Effector memory CD4-positive, alpha-beta T cell (primary cell): ENCODE measurements around the gene CARNS1.

Experiments used
- DNase-seq, 3 donors: peaks; one replicate each; pipeline ENCODE4 v3.0.0-alpha.2; 2020
- H3K27ac ChIP-seq: 2 replicates; pipeline ENCODE4 v1.7.0; 2013; ENCODE audit warnings: mild to moderate bottlenecking, low read length, moderate library complexity; ENCODE audit not compliant: insufficient read depth, poor library complexity, severe bottlenecking
- H3K27me3 ChIP-seq: replicated peaks from 2 replicates; pipeline ENCODE4 v1.7.0; 2013; ENCODE audit warnings: mild to moderate bottlenecking, low read length; ENCODE audit not compliant: insufficient read depth, control insufficient read depth, poor library complexity, severe bottlenecking
- H3K36me3 ChIP-seq: 2 replicates; pipeline ENCODE4 v1.7.0; 2013; ENCODE audit warnings: mild to moderate bottlenecking, low read length, moderate library complexity; ENCODE audit not compliant: control insufficient read depth, insufficient read depth
- H3K4me1 ChIP-seq: 2 replicates; pipeline ENCODE4 v1.7.0; 2013; ENCODE audit warnings: low read length, mild to moderate bottlenecking; ENCODE audit not compliant: control insufficient read depth, insufficient read depth, poor library complexity, severe bottlenecking
- H3K4me3 ChIP-seq: 2 replicates; pipeline ENCODE4 v1.7.0; 2013; ENCODE audit warnings: low read length, low read depth, mild to moderate bottlenecking; ENCODE audit not compliant: insufficient read depth, poor library complexity, severe bottlenecking
- H3K9me3 ChIP-seq: 2 replicates; pipeline ENCODE4 v1.7.0; 2013; ENCODE audit warnings: mild to moderate bottlenecking, low read length, moderate library complexity; ENCODE audit not compliant: control insufficient read depth

The CARNS1 gene

DNA sequence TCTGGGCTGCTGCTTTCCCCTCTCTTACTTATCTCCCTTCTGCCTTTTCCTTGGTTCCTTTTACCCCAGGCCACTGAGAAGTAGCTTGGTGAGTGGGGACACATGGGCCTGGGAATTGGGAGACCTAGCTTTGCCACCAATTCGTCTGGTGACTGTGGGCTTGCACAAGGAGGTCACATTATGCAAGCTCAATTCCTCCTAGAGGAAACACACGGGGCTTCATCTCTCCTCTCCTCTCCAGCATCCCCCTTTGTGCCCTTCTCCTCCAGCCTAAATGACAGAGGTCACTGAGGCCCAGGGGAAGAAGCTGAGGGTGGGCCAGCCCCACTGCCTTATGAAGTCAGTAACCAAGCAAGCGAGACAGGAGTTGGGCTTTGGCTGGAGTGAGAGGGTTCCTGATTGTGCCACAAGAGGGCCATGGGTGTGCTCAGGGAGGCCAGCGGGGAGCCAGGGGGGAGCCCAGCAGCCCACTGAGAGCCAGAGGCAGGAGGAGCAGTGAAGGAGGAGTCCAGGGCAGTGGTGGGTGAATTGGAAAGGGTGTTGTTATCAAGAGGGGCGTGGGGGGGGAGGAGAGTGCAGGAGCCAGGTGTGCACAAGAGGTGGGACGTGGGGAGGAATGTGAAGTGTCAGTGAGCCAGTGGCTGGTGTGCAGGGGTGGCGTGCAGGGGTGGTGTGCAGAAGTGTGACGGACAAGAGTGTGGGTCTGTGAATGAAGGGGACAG lies 44.1 kb upstream of the CARNS1 start:
- no peaks in the 10 kb centered on the region for H3K9me3 ChIP-seq
- no peak for DNase-seq
- H3K27me3 ChIP-seq = no peaks in the 10 kb centered on the region
- peak overlapping the region; percentile 82 for H3K27ac ChIP-seq
- no peaks in the 10 kb centered on the region for H3K36me3 ChIP-seq
- peaks cover 58% of the 10 kb centered on the region for H3K4me1 ChIP-seq
- peak overlapping the region; percentile 34 for H3K4me3 ChIP-seq

DNA sequence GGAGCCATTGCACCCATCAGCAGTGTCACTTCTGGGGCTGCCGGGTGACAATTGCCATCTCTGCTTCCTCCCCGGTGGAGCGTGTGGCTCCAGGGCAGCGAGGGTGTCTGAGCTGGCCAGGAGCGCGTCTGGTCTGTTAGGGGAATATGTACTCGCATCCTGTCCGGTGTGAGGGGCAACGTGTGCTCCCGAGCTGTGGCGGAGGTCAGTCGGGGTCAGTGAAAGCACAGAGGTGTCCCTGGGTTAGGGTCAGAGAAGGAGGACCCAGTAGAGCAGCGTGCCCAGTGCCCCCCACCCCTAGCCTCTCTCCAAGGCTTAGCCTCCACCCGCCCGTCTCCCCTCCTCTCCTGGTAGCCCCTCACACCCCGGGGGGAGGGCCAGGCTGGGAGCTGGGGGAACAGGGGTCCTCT lies 43.6 kb upstream of the CARNS1 start:
- H3K27ac ChIP-seq = peak overlapping the region; percentile 82

DNA sequence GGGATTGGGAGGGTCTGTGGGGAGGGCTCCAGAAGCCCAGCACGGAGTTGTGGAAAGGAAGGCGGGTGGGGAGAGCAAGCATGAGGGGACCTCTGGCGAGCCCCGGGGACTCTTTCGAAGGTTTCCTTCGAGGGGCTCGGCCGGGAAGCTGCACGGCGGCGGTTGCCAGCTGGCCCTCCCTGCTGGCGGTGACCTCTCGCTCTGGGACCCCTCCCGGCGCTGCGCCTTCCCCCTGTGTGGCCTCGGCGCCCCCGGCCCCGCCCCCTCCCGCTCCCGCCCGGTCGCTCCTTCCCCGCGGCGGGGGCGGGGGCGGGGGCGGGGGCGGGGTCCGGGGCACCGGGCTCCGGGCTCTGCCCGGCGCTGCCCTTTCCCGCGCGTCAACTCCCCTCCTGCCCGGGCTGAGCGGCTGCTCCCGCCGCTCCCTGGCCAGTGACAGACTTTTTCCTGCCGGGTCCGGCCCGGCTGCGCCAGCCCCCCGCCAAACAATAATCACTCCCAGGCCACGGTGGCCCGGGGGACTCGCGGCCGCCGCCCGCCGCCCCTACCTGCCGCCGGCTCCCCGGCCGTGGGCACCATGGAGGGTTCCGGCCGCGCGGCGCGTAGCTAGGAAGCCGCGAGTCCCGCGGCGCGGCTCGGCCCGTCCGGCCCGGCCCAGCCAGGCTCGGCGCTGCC lies 43.0 kb upstream of the CARNS1 start:
- Histone ChIP-seq H3K27ac (peak overlapping the region; percentile 82), H3K27me3 (no peaks in the 10 kb centered on the region), H3K9me3 (no peaks in the 10 kb centered on the region), H3K4me1 (peaks cover 58% of the 10 kb centered on the region), H3K36me3 (no peaks in the 10 kb centered on the region), H3K4me3 (peak overlapping the region; percentile 76)
- no peak for DNase-seq

More for the DNA sequence above, 43.6 kb upstream of the CARNS1 start:
- no peaks in the 10 kb centered on the region for H3K36me3 ChIP-seq
- no peaks in the 10 kb centered on the region for H3K27me3 ChIP-seq
- peak overlapping the region; percentile 34 for H3K4me3 ChIP-seq
- DNase-seq = no peak
- no peaks in the 10 kb centered on the region for H3K9me3 ChIP-seq
- peaks cover 58% of the 10 kb centered on the region for H3K4me1 ChIP-seq

- no peak for DNase-seq
- H3K27me3 ChIP-seq = no peaks in the 10 kb centered on the region
- peak within 1 kb of the TSS; percentile 82 for H3K27ac ChIP-seq
- H3K4me1 ChIP-seq = peaks cover 58% of the 10 kb centered on the region
- H3K9me3 ChIP-seq = no peaks in the 10 kb centered on the region
- H3K36me3 ChIP-seq = no peaks in the 10 kb centered on the region
- peak within 1 kb of the TSS; percentile 76 for H3K4me3 ChIP-seq
Measured at GRCh38 chr11:67372993-67373647, 42.4 kb upstream of the CARNS1 start, which contains the start of gene CLCF1. TSS of gene CLCF1 (minus strand) at chr11:67373598. CDS start at chr11:67373539, 59 bp downstream.

DNA sequence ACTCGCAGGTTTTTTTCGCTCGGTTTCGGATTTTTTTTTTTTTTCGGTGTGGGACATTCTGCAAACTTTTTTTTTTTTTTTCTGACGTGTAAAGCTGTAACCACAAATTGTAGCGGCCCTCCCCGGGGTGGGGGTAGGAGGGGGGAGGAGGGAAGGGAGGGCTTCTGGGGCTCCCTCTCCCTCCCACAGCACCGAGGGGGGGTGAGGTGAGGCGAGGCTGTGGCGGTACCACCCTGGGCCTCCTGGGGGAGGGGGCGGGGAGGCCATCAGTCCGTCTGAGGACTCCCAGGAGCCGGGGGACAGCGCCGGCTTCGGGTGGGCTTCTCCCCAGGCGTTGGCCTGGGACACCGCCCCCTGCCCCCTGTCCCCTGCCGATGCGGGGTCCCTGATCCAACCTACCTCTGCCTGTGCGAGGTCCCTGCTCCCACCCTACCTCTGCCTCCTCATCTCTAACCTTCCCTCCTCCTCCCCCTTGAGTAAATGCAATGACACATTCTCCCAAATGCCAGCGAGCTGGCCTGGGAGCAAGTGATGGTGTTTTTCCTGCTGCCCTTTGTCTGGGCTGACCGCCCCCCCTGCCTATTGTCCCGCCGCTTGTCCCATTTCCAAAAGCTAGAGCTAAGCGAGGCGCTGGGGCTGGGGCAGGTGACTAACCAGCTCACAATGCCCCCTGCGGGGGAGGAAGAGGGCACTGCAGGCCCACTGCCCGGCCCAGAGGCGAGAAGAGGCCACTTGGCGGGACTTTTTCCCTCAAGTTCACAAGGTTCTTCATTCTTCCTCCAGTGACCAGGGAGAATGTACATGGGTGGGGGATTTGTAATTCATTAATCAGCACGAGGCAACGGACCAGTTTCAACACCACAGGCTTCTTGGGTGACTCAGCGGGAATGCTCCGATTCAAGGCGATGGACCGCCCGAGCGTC lies 41.6 kb upstream of the CARNS1 start:
- peak overlapping the region; percentile 82 for H3K27ac ChIP-seq
- H3K27me3 ChIP-seq = no peaks in the 10 kb centered on the region
- peak overlapping the region; percentile 76 for H3K4me3 ChIP-seq
- H3K36me3 ChIP-seq = no peaks in the 10 kb centered on the region
- H3K4me1 ChIP-seq = peaks cover 50% of the 10 kb centered on the region
- peak; percentile 81 to 85 (median 84) for DNase-seq
- no peaks in the 10 kb centered on the region for H3K9me3 ChIP-seq

GRCh38 chr11:67374571-67375281 lies 40.8 kb upstream of the CARNS1 start:
- Histone ChIP-seq H3K36me3 (no peaks in the 10 kb centered on the region), H3K27me3 (no peaks in the 10 kb centered on the region), H3K4me3 (peak overlapping the region; percentile 76), H3K4me1 (peaks cover 42% of the 10 kb centered on the region), H3K9me3 (no peaks in the 10 kb centered on the region), H3K27ac (no peak overlapping the region)
- no peak for DNase-seq

DNA sequence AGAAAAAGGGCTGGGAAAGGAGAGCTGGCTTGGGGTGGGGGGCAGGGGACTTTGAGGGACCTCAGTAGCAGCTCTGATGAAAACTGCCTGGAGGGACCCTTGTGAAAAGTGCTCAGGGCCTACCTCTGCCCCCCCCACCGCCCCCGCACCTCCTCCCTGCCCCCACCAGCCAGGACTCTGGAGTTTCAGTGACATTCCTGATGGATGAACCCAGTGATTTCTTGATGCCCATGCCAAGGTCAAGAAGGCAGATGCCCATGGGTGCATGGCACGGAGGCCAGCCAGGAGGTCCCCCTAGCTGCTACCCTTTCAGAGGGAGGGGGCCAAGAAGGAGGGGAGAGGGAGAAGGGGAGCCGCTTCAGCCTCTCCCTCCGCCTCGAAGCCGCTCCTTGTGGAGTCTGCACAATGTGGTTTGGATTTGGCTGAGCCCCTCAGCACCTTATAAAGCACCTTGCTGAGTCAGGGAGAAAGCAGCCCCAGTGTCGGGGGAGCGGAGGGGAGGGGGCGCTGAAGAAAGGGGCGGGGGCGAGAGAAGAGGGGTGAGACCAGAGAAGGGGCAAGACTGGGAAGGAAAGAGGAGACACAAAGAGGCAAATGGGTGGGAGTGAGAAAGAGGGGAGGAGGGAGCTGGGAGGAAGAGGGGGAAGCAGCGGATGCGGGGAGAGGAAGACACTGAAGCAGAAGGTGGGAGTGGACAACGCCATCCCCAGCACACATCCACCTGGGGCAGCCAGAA lies 40.0 kb upstream of the CARNS1 start:
- Histone ChIP-seq H3K27ac (no peak overlapping the region), H3K4me1 (peaks cover 34% of the 10 kb centered on the region)

DNA sequence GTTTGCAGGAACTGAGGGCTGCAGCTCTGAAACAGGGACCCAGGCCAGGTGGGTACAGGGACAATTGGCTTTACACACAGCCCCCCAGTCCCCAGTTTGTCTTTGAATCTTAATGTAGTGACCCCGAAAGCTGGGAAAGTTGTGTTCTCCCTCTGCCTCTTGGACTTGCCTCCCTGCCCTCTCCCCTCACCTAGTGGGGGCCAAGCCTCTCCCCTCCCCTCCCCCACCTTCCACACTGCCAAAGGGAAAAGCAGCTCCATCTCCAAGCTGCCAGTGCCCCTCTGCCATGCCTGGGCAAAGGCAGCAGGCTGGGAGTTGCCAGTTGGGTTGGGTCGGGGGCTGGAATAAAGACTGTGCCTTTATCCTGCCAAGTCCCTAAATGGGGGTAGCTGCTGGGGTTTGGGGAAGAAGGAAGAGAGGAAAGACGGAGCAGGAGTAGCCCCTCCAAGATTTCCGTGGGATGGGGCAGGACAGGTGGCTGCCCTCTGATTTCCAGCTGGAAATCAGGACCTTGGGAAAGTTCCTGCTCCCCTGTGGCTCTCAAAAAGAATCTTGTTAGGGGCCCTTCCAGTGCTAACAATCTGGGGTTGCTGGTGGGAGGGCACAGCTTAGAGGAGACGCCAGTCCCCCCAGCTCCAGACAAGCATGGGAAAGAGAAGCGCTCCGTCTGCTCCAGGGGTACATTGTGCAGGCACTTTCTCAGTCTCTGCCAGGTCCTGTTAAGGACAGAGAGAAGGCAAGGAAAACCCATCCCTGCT lies 39.2 kb upstream of the CARNS1 start:
- Histone ChIP-seq H3K4me1 (peaks cover 27% of the 10 kb centered on the region), H3K9me3 (no peaks in the 10 kb centered on the region), H3K27me3 (no peaks in the 10 kb centered on the region), H3K27ac (no peak overlapping the region), H3K36me3 (no peaks in the 10 kb centered on the region), H3K4me3 (no peak overlapping the region)
- DNase-seq = no peak

More for the DNA sequence above, 40.0 kb upstream of the CARNS1 start:
- no peaks in the 10 kb centered on the region for H3K27me3 ChIP-seq
- H3K4me3 ChIP-seq = no peak overlapping the region
- H3K9me3 ChIP-seq = no peaks in the 10 kb centered on the region
- no peak for DNase-seq
- H3K36me3 ChIP-seq = no peaks in the 10 kb centered on the region
